ENCODE measurements around the gene CYTH4.

The CYTH4 gene

GRCh38 chr22:37349043-37349814 is 66.9 kb downstream of the CYTH4 start:
- Mint-ChIP-seq H3K4me1 (peaks cover 0 to 6% of the 10 kb centered on the region in 2 donors), H3K27me3 (peaks cover 25 to 32% of the 10 kb centered on the region in 2 donors), H3K9me3 (no peaks in the 10 kb centered on the region), H3K36me3 (no peaks in the 10 kb centered on the region), H3K4me3 (no peak overlapping the region), H3K27ac (no peak overlapping the region)
- no peak for DNase-seq
- ATAC-seq (replicated peaks), result no peak

- no peaks in the 10 kb centered on the region for H3K36me3 Mint-ChIP-seq
- H3K4me1 Mint-ChIP-seq, result no peaks in the 10 kb centered on the region
- DNase-seq (no peak), ATAC-seq (replicated peaks) (no peak)
- no peak overlapping the region for H3K27ac Mint-ChIP-seq
- peaks cover 20 to 28% of the 10 kb centered on the region in 2 donors for H3K27me3 Mint-ChIP-seq
- H3K9me3 Mint-ChIP-seq, result no peaks in the 10 kb centered on the region
- H3K4me3 Mint-ChIP-seq, result no peak overlapping the region
Measured at GRCh38 chr22:37351232-37351631, 68.9 kb downstream of the CYTH4 start.

GRCh38 chr22:37352481-37352880 is 70.2 kb downstream of the CYTH4 start:
- Mint-ChIP-seq H3K4me3 (no peak overlapping the region), H3K4me1 (no peaks in the 10 kb centered on the region), H3K36me3 (no peaks in the 10 kb centered on the region), H3K27me3 (peaks cover 20 to 28% of the 10 kb centered on the region in 2 donors), H3K9me3 (no peaks in the 10 kb centered on the region), H3K27ac (no peak overlapping the region)
- ATAC-seq (replicated peaks), result no peak
- DNase-seq, result no peak

GRCh38 chr22:37353839-37354238 is 71.5 kb downstream of the CYTH4 start:
- no peaks in the 10 kb centered on the region for H3K36me3 Mint-ChIP-seq
- H3K27ac Mint-ChIP-seq, result no peak overlapping the region
- H3K4me1 Mint-ChIP-seq, result no peaks in the 10 kb centered on the region
- peaks cover 20 to 28% of the 10 kb centered on the region in 2 donors for H3K27me3 Mint-ChIP-seq
- no peak for DNase-seq
- no peak for ATAC-seq (replicated peaks)
- no peaks in the 10 kb centered on the region for H3K9me3 Mint-ChIP-seq
- no peak overlapping the region for H3K4me3 Mint-ChIP-seq

GRCh38 chr22:37354261-37354660 is 72.0 kb downstream of the CYTH4 start:
- no peak for ATAC-seq (replicated peaks)
- Mint-ChIP-seq H3K27me3 (peaks cover 20 to 27% of the 10 kb centered on the region in 2 donors), H3K9me3 (no peaks in the 10 kb centered on the region)

GRCh38 chr22:37354670-37355069 is 72.4 kb downstream of the CYTH4 start:
- Mint-ChIP-seq H3K36me3 (no peaks in the 10 kb centered on the region), H3K4me3 (no peak overlapping the region), H3K4me1 (no peaks in the 10 kb centered on the region), H3K27ac (no peak overlapping the region), H3K27me3 (peaks cover 20 to 23% of the 10 kb centered on the region in 2 donors), H3K9me3 (no peaks in the 10 kb centered on the region)
- no peak for ATAC-seq (replicated peaks)
- no peak for DNase-seq

More at GRCh38 chr22:37354261-37354660, 72.0 kb downstream of the CYTH4 start:
- Mint-ChIP-seq H3K4me1 (no peaks in the 10 kb centered on the region), H3K4me3 (no peak overlapping the region), H3K27ac (no peak overlapping the region), H3K36me3 (no peaks in the 10 kb centered on the region)
- DNase-seq, result no peak

GRCh38 chr22:37355174-37355573 is 72.9 kb downstream of the CYTH4 start:
- no peaks in the 10 kb centered on the region for H3K36me3 Mint-ChIP-seq
- DNase-seq, result no peak
- no peak for ATAC-seq (replicated peaks)
- no peaks in the 10 kb centered on the region for H3K9me3 Mint-ChIP-seq
- H3K27me3 Mint-ChIP-seq, result peaks cover 20 to 23% of the 10 kb centered on the region in 2 donors
- H3K4me1 Mint-ChIP-seq, result no peaks in the 10 kb centered on the region
- no peak overlapping the region for H3K27ac Mint-ChIP-seq
- H3K4me3 Mint-ChIP-seq, result no peak overlapping the region

GRCh38 chr22:37356922-37357321 is 74.6 kb downstream of the CYTH4 start:
- Mint-ChIP-seq H3K27ac (no peak overlapping the region), H3K27me3 (peaks cover 10 to 14% of the 10 kb centered on the region in 2 donors)
- no peak for ATAC-seq (replicated peaks)

GRCh38 chr22:37357446-37358075 is 75.3 kb downstream of the CYTH4 start:
- Mint-ChIP-seq H3K27ac (no peak overlapping the region), H3K4me1 (peaks cover 0 to 1% of the 10 kb centered on the region in 2 donors), H3K27me3 (peaks cover 7 to 8% of the 10 kb centered on the region in 2 donors), H3K4me3 (no peak overlapping the region), H3K9me3 (no peaks in the 10 kb centered on the region), H3K36me3 (no peaks in the 10 kb centered on the region)
- no peak for DNase-seq
- ATAC-seq (replicated peaks), result no peak

More at GRCh38 chr22:37356922-37357321, 74.6 kb downstream of the CYTH4 start:
- Mint-ChIP-seq H3K36me3 (no peaks in the 10 kb centered on the region), H3K4me3 (no peak overlapping the region), H3K9me3 (no peaks in the 10 kb centered on the region), H3K4me1 (peaks cover 0 to 1% of the 10 kb centered on the region in 2 donors)
- no peak for DNase-seq

- Mint-ChIP-seq H3K27ac (no peak overlapping the region), H3K9me3 (no peaks in the 10 kb centered on the region), H3K4me1 (peaks cover 0 to 1% of the 10 kb centered on the region in 2 donors), H3K27me3 (peaks cover 6 to 7% of the 10 kb centered on the region in 2 donors), H3K4me3 (no peak overlapping the region), H3K36me3 (no peaks in the 10 kb centered on the region)
- no peak for DNase-seq
- ATAC-seq (replicated peaks), result no peak
Measured at GRCh38 chr22:37358386-37358785, 76.1 kb downstream of the CYTH4 start.

GRCh38 chr22:37358917-37359316 is 76.6 kb downstream of the CYTH4 start:
- ATAC-seq (replicated peaks) (no peak), DNase-seq (no peak)
- Mint-ChIP-seq H3K27me3 (peaks cover 6 to 7% of the 10 kb centered on the region in 2 donors), H3K4me3 (no peak overlapping the region), H3K9me3 (no peaks in the 10 kb centered on the region), H3K27ac (no peak overlapping the region), H3K4me1 (peaks cover 0 to 1% of the 10 kb centered on the region in 2 donors), H3K36me3 (no peaks in the 10 kb centered on the region)

GRCh38 chr22:37362621-37363020 is 80.3 kb downstream of the CYTH4 start:
- Mint-ChIP-seq H3K36me3 (no peaks in the 10 kb centered on the region), H3K9me3 (no peaks in the 10 kb centered on the region), H3K27ac (no peak overlapping the region), H3K27me3 (no peaks in the 10 kb centered on the region), H3K4me3 (no peak overlapping the region), H3K4me1 (peaks cover 30 to 31% of the 10 kb centered on the region in 2 donors)
- ATAC-seq (replicated peaks) (no peak), DNase-seq (no peak)

- Mint-ChIP-seq H3K36me3 (no peaks in the 10 kb centered on the region), H3K27ac (no peak overlapping the region), H3K4me1 (peaks cover 30 to 32% of the 10 kb centered on the region in 2 donors), H3K27me3 (no peaks in the 10 kb centered on the region), H3K4me3 (no peak overlapping the region), H3K9me3 (no peaks in the 10 kb centered on the region)
- DNase-seq (no peak), ATAC-seq (replicated peaks) (no peak)
Measured at GRCh38 chr22:37363261-37363992, 81.1 kb downstream of the CYTH4 start.
